ENCODE measurements around the gene PAK5.

GRCh38 chr20:9686866-9687265, 152.0 kb downstream of the PAK5 start:
- TF ChIP-seq EZH2 (IDR thresholded peaks at IDR 0.05; ENCODE audit: low read length, unreplicated experiment) (no peak), CTCF (conservative IDR thresholded peaks at IDR 0.05; ENCODE audit: low read depth, low read length) (no peak)

All from PC-3 (cell line).